Activated CD4-positive, alpha-beta T cell treated with anti-CD3 and anti-CD28 coated beads for 36 hours (primary cell): ENCODE results near the gene CAPN11. TPM values are rescaled to one million over a fixed set of nuclear protein-coding genes. Genes with fewer than 3 reads are reported as not detected.

ENCODE experiments used
- ATAC-seq: fragments of 200-7000 bp; cut with Tn5 transposase; one replicate; pipeline ENCODE4 v1.10.0; 2021; ENCODE audit warnings: mild to moderate bottlenecking, moderate library complexity
- CTCF ChIA-PET: fragments of 350-600 bp; sonication (Branson Sonifier 250); formaldehyde crosslinking; loops from one replicate; lab custom pipeline; 2021; ENCODE audit warnings: antibody characterized with exemption; lab: Charles Lee
- POLR2A ChIA-PET: fragments of 350-600 bp; sonication (Branson Sonifier 250); formaldehyde crosslinking; loops from one replicate; lab custom pipeline; 2021; ENCODE audit warnings: antibody characterized with exemption, inconsistent platforms; lab: Charles Lee
- DNase-seq: peaks from one replicate; pipeline ENCODE4 v3.0.0-alpha.2; 2020
- H3K27ac Mint-ChIP-seq: one replicate; pipeline ENCODE4 v1.8.0; 2021; ENCODE audit warnings: mixed read lengths
- H3K27me3 Mint-ChIP-seq: one replicate; pipeline ENCODE4 v1.8.0; 2021; ENCODE audit warnings: mixed read lengths
- H3K36me3 Mint-ChIP-seq: one replicate; pipeline ENCODE4 v1.8.0; 2021; ENCODE audit warnings: low read depth, mixed read lengths
- H3K4me1 Mint-ChIP-seq: one replicate; pipeline ENCODE4 v1.8.0; 2021; ENCODE audit warnings: mixed read lengths
- H3K4me3 Mint-ChIP-seq: one replicate; pipeline ENCODE4 v1.8.0; 2021; ENCODE audit warnings: mild to moderate bottlenecking, moderate library complexity, mixed read lengths
- H3K9me3 Mint-ChIP-seq: one replicate; pipeline ENCODE4 v1.8.0; 2021; ENCODE audit warnings: low read depth, mixed read lengths
- intact Hi-C, 2 experiments: fragments of 100-400 bp; cut with DNase I in 1 of 2; cut with micrococcal nuclease in 1 of 2; formaldehyde crosslinking; loops; one replicate each; pipeline versions ENCODE4 v1.14.2 to v1.15.1; 2022 to 2024; cut with DNase I, micrococcal nuclease
- total RNA-seq, 2 experiments: library from RNA; stranded (reverse); gene quantifications; one replicate each; pipeline ENCODE4 v1.2.3, GENCODE V29; 2021

The CAPN11 gene
- total RNA-seq, 2 experiments from 2014 or later = 1.2 to 1.3 TPM

DNA sequence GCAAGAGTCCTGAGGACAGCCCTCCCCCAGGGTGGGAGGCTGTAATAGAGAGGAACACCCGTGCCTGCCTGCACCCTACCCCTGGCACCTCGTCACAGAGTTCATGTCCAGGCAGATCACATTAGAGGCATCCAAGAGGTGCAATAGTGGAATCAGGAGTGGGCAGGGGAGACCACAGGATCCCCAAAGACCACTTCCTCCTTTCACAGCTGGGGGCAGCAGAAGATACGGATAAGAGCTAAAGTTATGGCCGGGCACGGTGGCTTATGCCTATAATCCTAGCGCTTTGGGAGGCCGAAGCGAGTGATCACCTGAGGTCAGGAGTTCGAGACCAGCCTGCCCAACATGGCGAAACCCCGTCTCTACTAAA, 1.5 kb upstream of the CAPN11 start:
- H3K27ac Mint-ChIP-seq = no peak overlapping the region

GRCh38 chr6:44161997-44162338, 3.3 kb downstream of the CAPN11 start:
- Mint-ChIP-seq H3K36me3 (no peaks in the 10 kb centered on the region), H3K4me3 (no peak overlapping the region), H3K27ac (peak overlapping the region; percentile 53), H3K9me3 (no peaks in the 10 kb centered on the region), H3K27me3 (no peaks in the 10 kb centered on the region), H3K4me1 (peaks cover 22% of the 10 kb centered on the region)
- peak; percentile 33 for ATAC-seq
- peak; percentile 37 for DNase-seq
- intact Hi-C loops = loop anchor here in 1 of 2 experiments (1.0 kb wide), 1 partner anchor 10 kb away; no protein-coding TSS in a partner anchor
- CTCF ChIA-PET = interaction anchor here (0.5 to 4.0 kb wide), 8 partner anchors 11 to 1163 kb away, joined by 3 to 21 read pairs (median 4); partner anchors contain the start of gene SLC35B2
- POLR2A ChIA-PET = interaction anchor here (0.5 to 1.3 kb wide), 3 partner anchors 63 to 222 kb away, joined by 4 to 7 read pairs (median 5); partner anchors contain the start of gene HSP90AB1

More for the DNA sequence above, 1.5 kb upstream of the CAPN11 start:
- ATAC-seq (no peak), DNase-seq (no peak)
- H3K9me3 Mint-ChIP-seq = no peaks in the 10 kb centered on the region
- CTCF ChIA-PET = interaction anchor here (0.6 to 1.6 kb wide), 2 partner anchors 89 to 287 kb away, joined by 3 to 5 read pairs; no protein-coding TSS in a partner anchor
- no peak overlapping the region for H3K4me3 Mint-ChIP-seq
- H3K4me1 Mint-ChIP-seq = peaks cover 16% of the 10 kb centered on the region
- no peaks in the 10 kb centered on the region for H3K27me3 Mint-ChIP-seq
- peaks cover 2% of the 10 kb centered on the region for H3K36me3 Mint-ChIP-seq
- POLR2A ChIA-PET = no interaction called here
- intact Hi-C loops = no loop called here

GRCh38 chr6:44162876-44163625, 4.4 kb downstream of the CAPN11 start:
- Mint-ChIP-seq H3K4me3 (no peak overlapping the region), H3K36me3 (no peaks in the 10 kb centered on the region), H3K27me3 (no peaks in the 10 kb centered on the region), H3K9me3 (no peaks in the 10 kb centered on the region), H3K27ac (no peak overlapping the region), H3K4me1 (peaks cover 22% of the 10 kb centered on the region)
- intact Hi-C loops = no loop called here
- DNase-seq = no peak
- POLR2A ChIA-PET = no interaction called here
- CTCF ChIA-PET = interaction anchor here (0.7 to 4.0 kb wide), 5 partner anchors 10 to 106 kb away, joined by 3 to 21 read pairs (median 4); partner anchors contain the start of gene SLC35B2
- ATAC-seq = no peak

GRCh38 chr6:44166116-44166515, 7.5 kb downstream of the CAPN11 start:
- Mint-ChIP-seq H3K27me3 (no peaks in the 10 kb centered on the region), H3K27ac (no peak overlapping the region), H3K4me3 (no peak overlapping the region), H3K4me1 (peaks cover 16% of the 10 kb centered on the region), H3K36me3 (no peaks in the 10 kb centered on the region), H3K9me3 (no peaks in the 10 kb centered on the region)
- no peak for ATAC-seq
- ChIA-PET POLR2A (no interaction called here), CTCF (interaction anchor here (0.9 kb wide), 1 partner anchor 9 kb away, joined by 4 read pairs; no protein-coding TSS in a partner anchor)
- no peak for DNase-seq
- intact Hi-C loops = no loop called here

DNA sequence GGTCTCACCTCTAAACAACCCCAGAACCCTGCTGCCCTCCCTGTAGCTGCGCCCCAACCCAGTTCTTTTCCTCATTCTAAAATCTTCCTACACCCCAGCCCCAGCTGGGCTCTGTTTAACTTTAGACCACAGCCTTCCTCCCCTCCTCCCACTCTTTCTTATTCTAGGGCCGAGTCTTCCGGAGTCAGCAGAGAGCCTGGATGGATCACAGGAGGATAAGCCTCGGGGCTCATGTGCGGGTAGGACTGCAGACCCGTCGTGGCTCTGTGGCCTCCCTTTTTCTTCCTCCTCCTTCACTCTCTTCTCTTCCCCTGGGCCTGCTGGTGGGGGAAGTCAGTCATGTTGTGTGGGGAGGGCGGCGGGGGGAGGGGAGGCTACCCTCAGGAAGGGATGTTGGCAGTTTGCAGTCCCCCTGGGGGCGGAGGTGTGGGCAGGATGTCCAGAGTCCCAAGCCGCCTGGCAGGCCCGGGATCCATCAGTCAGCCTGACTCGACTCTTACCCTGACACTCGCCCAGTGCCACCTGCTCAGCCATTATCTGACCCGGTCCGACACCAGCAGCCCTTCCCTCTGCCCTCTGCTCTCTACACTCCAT, 8.1 kb downstream of the CAPN11 start:
- Mint-ChIP-seq H3K27ac (no peak overlapping the region), H3K27me3 (no peaks in the 10 kb centered on the region), H3K36me3 (no peaks in the 10 kb centered on the region), H3K4me1 (peaks cover 15% of the 10 kb centered on the region), H3K9me3 (no peaks in the 10 kb centered on the region), H3K4me3 (no peak overlapping the region)
- ChIA-PET POLR2A (no interaction called here), CTCF (interaction anchor here (0.9 kb wide), 1 partner anchor 8 kb away, joined by 4 read pairs; no protein-coding TSS in a partner anchor)
- intact Hi-C loops = no loop called here
- ATAC-seq (peak; percentile 27), DNase-seq (peak; percentile 18)

DNA sequence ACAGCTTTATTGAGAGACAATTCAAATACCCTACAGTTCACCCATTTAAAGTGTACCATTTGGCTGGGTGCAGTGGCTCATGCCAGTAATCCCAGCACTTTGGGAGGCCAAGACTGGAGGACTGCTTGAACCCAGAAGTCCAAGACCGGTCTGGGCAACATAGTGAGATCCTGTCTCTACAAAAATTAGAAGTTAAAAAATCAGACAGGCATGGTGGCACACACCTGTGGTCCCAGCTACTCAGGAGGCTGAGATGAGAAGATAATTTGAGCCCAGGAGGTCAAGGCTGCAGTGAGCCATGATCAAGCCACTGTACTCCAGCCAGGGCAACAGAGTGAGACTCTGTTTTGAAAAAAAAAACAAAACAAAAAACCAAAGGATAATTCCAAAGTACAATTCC, 8.9 kb downstream of the CAPN11 start:
- intact Hi-C loops = no loop called here
- ChIA-PET CTCF (interaction anchor here (1.4 kb wide), 1 partner anchor 71 kb away, joined by 6 read pairs; no protein-coding TSS in a partner anchor), POLR2A (no interaction called here)
- peaks cover 17% of the 10 kb centered on the region for H3K4me1 Mint-ChIP-seq
- ATAC-seq = no peak
- H3K4me3 Mint-ChIP-seq = no peak overlapping the region
- no peaks in the 10 kb centered on the region for H3K27me3 Mint-ChIP-seq
- H3K36me3 Mint-ChIP-seq = no peaks in the 10 kb centered on the region
- H3K9me3 Mint-ChIP-seq = no peaks in the 10 kb centered on the region
- no peak overlapping the region for H3K27ac Mint-ChIP-seq
- DNase-seq = no peak

DNA sequence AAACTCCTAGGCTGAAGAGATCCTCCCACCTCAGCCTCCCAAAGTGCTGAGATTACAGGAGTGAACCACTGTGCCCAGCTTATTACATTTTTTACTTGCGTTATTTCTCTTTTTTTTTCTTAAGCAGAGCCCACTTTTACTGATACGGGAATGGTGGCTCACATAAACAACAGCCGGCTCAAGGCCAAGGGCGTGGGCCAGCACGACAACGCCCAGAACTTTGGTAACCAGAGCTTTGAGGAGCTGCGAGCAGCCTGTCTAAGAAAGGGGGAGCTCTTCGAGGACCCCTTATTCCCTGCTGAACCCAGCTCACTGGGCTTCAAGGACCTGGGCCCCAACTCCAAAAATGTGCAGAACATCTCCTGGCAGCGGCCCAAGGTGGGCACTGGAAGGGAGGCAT, 10.5 kb downstream of the CAPN11 start:
- DNase-seq (no peak), ATAC-seq (no peak)
- Mint-ChIP-seq H3K4me3 (no peak overlapping the region), H3K9me3 (no peaks in the 10 kb centered on the region), H3K36me3 (no peaks in the 10 kb centered on the region), H3K4me1 (peaks cover 30% of the 10 kb centered on the region), H3K27me3 (no peaks in the 10 kb centered on the region), H3K27ac (no peak overlapping the region)
- CTCF ChIA-PET = interaction anchor here (0.6 to 1.3 kb wide), 4 partner anchors 18 to 169 kb away, joined by 3 to 4 read pairs (median 3); no protein-coding TSS in a partner anchor
- intact Hi-C loops = no loop called here
- POLR2A ChIA-PET = no interaction called here

DNA sequence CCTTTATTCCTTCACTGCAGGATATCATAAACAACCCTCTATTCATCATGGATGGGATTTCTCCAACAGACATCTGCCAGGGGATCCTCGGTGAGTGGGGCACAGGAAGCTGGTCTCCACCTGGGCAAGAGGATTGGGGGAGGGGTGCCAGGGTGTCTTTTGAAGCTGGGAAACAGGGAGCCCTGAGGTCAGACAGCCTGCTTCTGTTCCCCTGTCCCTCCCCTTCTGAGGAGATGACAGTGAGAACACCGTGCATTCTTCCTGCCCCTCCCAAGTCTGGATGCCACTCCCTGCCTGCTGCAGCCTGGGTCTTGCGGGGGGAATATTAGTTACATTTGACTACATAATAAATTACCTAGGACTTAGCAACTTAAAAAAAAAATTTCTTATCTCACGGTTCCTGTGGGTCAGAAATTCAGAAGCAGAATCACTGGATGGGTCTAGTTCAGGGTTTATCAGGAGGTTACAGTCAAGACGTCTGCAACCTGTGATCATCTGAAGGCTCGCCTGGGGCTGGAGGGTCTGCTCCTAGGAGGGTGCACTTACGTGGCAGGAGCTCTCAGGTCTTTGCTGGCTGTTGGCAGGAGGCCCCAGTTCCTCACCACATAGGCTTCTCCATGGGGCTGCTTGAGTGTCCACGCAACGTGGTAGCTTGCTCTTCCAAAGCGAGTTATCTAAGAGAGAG, 11.4 kb downstream of the CAPN11 start:
- Mint-ChIP-seq H3K36me3 (no peaks in the 10 kb centered on the region), H3K9me3 (no peaks in the 10 kb centered on the region), H3K4me3 (no peak overlapping the region), H3K4me1 (peaks cover 30% of the 10 kb centered on the region), H3K27me3 (no peaks in the 10 kb centered on the region), H3K27ac (no peak overlapping the region)
- ChIA-PET CTCF (interaction anchor here (0.8 to 1.3 kb wide), 3 partner anchors 19 to 168 kb away, joined by 3 to 4 read pairs (median 3); no protein-coding TSS in a partner anchor), POLR2A (no interaction called here)
- DNase-seq (no peak), ATAC-seq (no peak)
- intact Hi-C loops = loop anchor here in 1 of 2 experiments (5.0 kb wide), 1 partner anchor 43 kb away; the partner anchor contains the start of genes MRPL14 and TMEM63B

DNA sequence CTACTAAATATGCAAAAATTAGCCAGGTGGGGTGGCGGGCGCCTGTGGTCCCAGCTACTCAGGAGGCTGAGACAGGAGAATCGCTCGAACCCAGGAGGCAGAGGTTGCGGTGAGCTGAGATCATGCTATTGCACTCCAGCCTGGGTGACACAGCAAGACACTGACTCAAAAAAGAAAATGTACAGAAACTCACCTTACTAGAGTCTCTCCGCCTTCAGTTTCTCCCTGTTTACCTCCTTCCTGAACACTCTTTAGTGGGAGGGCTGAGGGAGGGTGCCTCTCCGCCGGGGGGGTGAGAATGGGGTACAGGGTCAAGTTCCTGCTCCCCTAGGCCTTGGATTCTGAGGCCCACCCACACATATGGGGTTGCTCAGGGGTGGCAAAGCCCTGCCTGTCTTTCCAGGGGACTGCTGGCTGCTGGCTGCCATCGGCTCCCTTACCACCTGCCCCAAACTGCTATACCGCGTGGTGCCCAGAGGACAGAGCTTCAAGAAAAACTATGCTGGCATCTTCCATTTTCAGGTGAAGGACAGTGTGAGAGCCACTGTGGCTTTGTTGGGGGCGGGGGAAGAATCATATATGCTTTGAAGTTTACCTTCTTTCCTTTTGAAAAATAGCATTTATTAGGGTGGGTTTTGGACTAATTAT, 13.4 kb downstream of the CAPN11 start:
- peak overlapping the region; percentile 73 for H3K4me3 Mint-ChIP-seq
- POLR2A ChIA-PET = interaction anchor here (1.4 to 2.0 kb wide), 2 partner anchors 41 to 75 kb away, joined by 4 to 15 read pairs; partner anchors contain the start of gene HSP90AB1
- peak overlapping the region; percentile 95 for H3K27ac Mint-ChIP-seq
- DNase-seq = peak; percentile 79
- H3K9me3 Mint-ChIP-seq = no peaks in the 10 kb centered on the region
- peaks cover 28% of the 10 kb centered on the region for H3K4me1 Mint-ChIP-seq
- H3K27me3 Mint-ChIP-seq = no peaks in the 10 kb centered on the region
- no peaks in the 10 kb centered on the region for H3K36me3 Mint-ChIP-seq
- peak; percentile 88 for ATAC-seq
- intact Hi-C loops = loop anchor here (1.0 to 5.0 kb wide), 13 partner anchors 11 to 166 kb away; partner anchors contain the start of genes MRPL14 (in 2 of the 2), NFKBIE (in 2 of the 2), TMEM63B (in 2 of the 2) and HSP90AB1 (in 1 of the 2)
- CTCF ChIA-PET = interaction anchor here (0.6 to 2.7 kb wide), 30 partner anchors 9 to 484 kb away, joined by 3 to 21 read pairs (median 4); partner anchors contain the start of gene SLC35B2

DNA sequence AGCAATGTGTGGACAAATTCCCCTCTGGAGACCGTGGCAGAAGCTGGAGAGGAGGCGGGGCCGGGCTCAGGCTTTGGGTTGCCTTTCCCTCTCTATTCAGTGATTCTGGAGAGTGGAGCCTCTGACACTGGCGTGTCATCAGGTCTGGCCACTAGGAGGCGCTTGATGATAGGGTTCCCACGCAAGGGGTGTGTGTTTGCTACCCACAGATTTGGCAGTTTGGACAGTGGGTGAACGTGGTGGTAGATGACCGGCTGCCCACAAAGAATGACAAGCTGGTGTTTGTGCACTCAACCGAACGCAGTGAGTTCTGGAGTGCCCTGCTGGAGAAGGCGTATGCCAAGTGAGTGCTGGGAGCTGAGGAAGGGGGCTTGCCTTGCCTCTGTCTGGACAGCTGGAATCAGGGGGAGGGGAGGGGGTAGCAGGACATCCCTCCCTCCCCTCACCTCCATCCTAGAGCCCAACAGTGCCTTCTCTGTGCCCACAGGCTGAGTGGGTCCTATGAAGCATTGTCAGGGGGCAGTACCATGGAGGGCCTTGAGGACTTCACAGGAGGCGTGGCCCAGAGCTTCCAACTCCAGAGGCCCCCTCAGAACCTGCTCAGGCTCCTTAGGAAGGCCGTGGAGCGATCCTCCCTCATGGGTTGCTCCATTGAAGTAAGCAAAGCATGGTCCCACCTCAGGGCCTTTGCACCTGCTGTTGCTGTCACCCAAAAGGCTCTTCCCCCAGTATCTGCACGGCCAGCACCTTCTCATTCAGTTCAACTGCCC, 14.3 kb downstream of the CAPN11 start:
- ChIA-PET POLR2A (interaction anchor here (0.7 to 2.0 kb wide), 3 partner anchors 42 to 74 kb away, joined by 3 to 15 read pairs (median 4); partner anchors contain the start of gene HSP90AB1), CTCF (interaction anchor here (0.6 to 2.7 kb wide), 30 partner anchors 11 to 448 kb away, joined by 3 to 21 read pairs (median 4); partner anchors contain the start of genes AARS2 and SLC35B2)
- H3K27me3 Mint-ChIP-seq = no peaks in the 10 kb centered on the region
- no peaks in the 10 kb centered on the region for H3K9me3 Mint-ChIP-seq
- H3K36me3 Mint-ChIP-seq = no peaks in the 10 kb centered on the region
- peak; percentile 72 for ATAC-seq
- peaks cover 30% of the 10 kb centered on the region for H3K4me1 Mint-ChIP-seq
- peak overlapping the region; percentile 95 for H3K27ac Mint-ChIP-seq
- peak overlapping the region; percentile 73 for H3K4me3 Mint-ChIP-seq
- intact Hi-C loops = loop anchor here (1.0 to 5.0 kb wide), 13 partner anchors 12 to 165 kb away; partner anchors contain the start of genes MRPL14 (in 2 of the 2), NFKBIE (in 2 of the 2), TMEM63B (in 2 of the 2) and HSP90AB1 (in 1 of the 2)
- peak; percentile 91 for DNase-seq
